Transverse colon (tissue), 4 donors: ENCODE measurements around the gene HAS3. TPM values are rescaled to one million over a fixed set of nuclear protein-coding genes. Genes with fewer than 3 reads are reported as not detected.

Source experiments
- DNase-seq: peaks from one replicate; pipeline ENCODE4 v3.0.0-alpha.2; 2019
- H3K27ac ChIP-seq, 4 donors: fragments of 200-600 bp; sonication (generic); 2 replicates each; pipeline ENCODE4 v1.5.1; 2016 to 2018; ENCODE audit warnings: inconsistent platforms in 4 of 4
- H3K27me3 ChIP-seq: fragments of 200-600 bp; sonication (generic); 2 replicates; pipeline ENCODE4 v1.5.1; 2017; ENCODE audit warnings: inconsistent platforms
- H3K36me3 ChIP-seq, 4 donors: fragments of 200-600 bp; sonication (generic); 2 replicates each; pipeline ENCODE4 v1.5.1; 2017 to 2019; ENCODE audit warnings: inconsistent platforms in 4 of 4
- H3K4me1 ChIP-seq, 4 donors: fragments of 200-600 bp; sonication (generic); 2 replicates each; pipeline ENCODE4 v1.5.1; 2017 to 2020; ENCODE audit warnings: inconsistent platforms in 4 of 4
- H3K4me3 ChIP-seq, 4 donors: fragments of 200-600 bp; sonication (generic); 1 replicate in 1 of 4; 2 replicates in 3 of 4; pipeline versions ENCODE4 v1.5.1 to v1.6.1; 2017 to 2019; ENCODE audit warnings: inconsistent platforms in 4 of 4
- H3K9me3 ChIP-seq, 2 donors: fragments of 200-600 bp; sonication (generic); 2 replicates each; pipeline ENCODE4 v1.5.1; 2017 to 2019; ENCODE audit warnings: inconsistent platforms in 2 of 2
- EP300 ChIP-seq: sonication (generic); formaldehyde crosslinking; IDR thresholded peaks from one replicate; pipeline ENCODE4 v1.6.1; 2017; ENCODE audit warnings: antibody characterized with exemption, low read depth
- POLR2A ChIP-seq: fragments of 450-650 bp; IDR thresholded peaks from one replicate; pipeline ENCODE4 v1.6.1; 2016; ENCODE audit warnings: antibody characterized with exemption, mild to moderate bottlenecking, moderate library complexity
- POLR2AphosphoS5 ChIP-seq, 3 donors: sonication (generic); formaldehyde crosslinking; IDR thresholded peaks; one replicate each; pipeline ENCODE4 v1.6.1; 2016; ENCODE audit warnings: antibody characterized with exemption in 3 of 3
- WGBS, 2 donors: methylation state at CpG; one replicate each; pipeline ENCODE4 v1.1.5; 2018; ENCODE audit warnings: low coverage in 1 of 2; 5-methylcytosine and 5-hydroxymethylcytosine counted together
- in situ Hi-C, 4 donors: fragments of 200-750 bp; cut with MboI; loops; one replicate each; pipeline versions ENCODE4 v1.15.0 to v1.15.1; 2017; ENCODE audit warnings: low sequenced_read_pairs in 3 of 4, low pct_ligation_motif_present in 1 of 4, low pct_unique_long_range_greater_than_20kb in 1 of 4
- intact Hi-C: fragments of 100-400 bp; cut with DNase I; formaldehyde crosslinking; loops from one replicate; pipeline ENCODE4 v1.15.1; 2023; ENCODE audit warnings: low total_unique reads
- total RNA-seq, 4 donors: library from RNA; depleted of rRNA; stranded (reverse); fragments of >200 nt; gene quantifications; one replicate each; pipeline ENCODE4 v1.1.0, GENCODE V29; 2016
- TF ChIP-seq, protein P1 (sequence below), 5 experiments: fragments of 200-600 bp in 3 of 5; fragments of 450-650 bp in 2 of 5; sonication (generic) in 3 of 5; IDR thresholded peaks; 1 replicate in 2 of 5; 2 replicates in 3 of 5; pipeline ENCODE4 v1.5.1; 2016 to 2017; ENCODE audit warnings: antibody characterized with exemption in 5 of 5, inconsistent platforms in 3 of 5, mild to moderate bottlenecking in 2 of 5, moderate library complexity in 1 of 5

HAS3 gene
- total RNA-seq, 4 donors from 2014 or later: 0.20 to 12.0 (median 7.9) TPM

DNA sequence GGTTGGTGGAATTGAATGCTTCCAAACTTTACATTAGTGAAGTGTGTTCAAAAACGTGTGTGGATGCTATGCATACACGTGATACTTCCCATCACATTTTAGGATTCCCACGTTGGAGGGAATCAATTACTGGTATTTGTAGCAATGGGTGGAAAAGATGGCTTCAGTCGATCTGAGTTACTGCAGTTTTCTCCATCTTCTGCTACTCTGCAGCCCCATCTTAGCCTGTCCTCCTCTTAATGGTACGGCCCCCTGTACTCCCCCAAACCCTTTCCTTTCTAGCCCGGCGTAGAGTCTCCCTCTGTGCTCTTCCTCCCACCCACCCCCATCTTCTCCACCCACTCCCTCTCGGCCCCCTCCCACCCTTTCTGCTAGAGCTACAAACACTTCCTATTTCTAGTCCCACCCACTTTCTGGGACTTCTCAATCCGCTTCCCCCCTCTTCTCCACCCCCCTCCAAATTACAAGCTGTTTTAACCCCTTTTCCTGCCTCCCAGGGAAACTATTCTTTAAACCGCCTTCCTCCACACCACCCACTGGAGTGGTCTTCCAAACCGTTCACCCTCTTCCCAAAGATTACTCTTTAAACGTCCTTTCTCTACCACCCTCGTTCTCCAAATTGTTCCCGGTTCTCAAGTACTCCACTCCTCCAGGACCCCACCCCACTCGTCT, 25.9 kb downstream of the HAS3 start:
- WGBS, 2 donors: 2 to 3% methylated on average over 11 to 15 of the region's 15 CpGs
- DNase-seq: no peak

DNA sequence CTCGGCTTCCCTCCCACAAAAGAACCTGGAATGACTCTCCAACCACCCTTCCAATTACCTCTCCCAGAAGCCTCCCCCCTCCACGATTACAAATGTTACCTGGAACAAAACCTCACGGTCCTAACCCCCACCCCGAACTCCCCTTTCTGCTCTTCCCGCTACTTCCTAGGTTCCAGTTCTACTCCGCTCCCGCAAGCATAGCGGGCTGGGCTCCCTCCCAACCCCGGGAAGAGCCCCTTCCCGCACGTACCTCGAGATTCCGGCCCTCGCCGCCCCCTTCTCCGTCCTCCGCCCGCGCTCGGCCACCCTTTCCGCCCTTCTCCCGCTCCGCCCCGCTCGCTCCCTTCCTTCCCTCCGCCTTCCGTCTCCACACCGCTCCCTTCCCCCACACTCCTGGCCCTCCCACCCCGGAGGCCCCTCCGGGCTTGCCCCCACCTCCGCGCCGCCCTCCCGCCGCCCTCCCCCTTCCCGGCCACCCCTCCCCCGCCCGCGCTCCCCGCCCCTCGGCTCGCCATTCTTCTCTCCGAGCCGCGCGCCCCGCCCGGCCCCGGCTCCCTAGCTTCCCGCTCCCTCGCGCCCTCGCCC, 26.5 kb downstream of the HAS3 start:
- no peaks in the 10 kb centered on the region for H3K9me3 ChIP-seq
- 0 to 1% methylated on average over 10 to 30 of the region's 53 CpGs for WGBS, 2 donors
- TF ChIP-seq POLR2A: peak; percentile 33
- peak in 1 of 3 donors; percentile 25 for TF ChIP-seq POLR2AphosphoS5 (IDR thresholded peaks at IDR 0.05)
- TF ChIP-seq EP300: no peak
- TF ChIP-seq, protein P1, sequence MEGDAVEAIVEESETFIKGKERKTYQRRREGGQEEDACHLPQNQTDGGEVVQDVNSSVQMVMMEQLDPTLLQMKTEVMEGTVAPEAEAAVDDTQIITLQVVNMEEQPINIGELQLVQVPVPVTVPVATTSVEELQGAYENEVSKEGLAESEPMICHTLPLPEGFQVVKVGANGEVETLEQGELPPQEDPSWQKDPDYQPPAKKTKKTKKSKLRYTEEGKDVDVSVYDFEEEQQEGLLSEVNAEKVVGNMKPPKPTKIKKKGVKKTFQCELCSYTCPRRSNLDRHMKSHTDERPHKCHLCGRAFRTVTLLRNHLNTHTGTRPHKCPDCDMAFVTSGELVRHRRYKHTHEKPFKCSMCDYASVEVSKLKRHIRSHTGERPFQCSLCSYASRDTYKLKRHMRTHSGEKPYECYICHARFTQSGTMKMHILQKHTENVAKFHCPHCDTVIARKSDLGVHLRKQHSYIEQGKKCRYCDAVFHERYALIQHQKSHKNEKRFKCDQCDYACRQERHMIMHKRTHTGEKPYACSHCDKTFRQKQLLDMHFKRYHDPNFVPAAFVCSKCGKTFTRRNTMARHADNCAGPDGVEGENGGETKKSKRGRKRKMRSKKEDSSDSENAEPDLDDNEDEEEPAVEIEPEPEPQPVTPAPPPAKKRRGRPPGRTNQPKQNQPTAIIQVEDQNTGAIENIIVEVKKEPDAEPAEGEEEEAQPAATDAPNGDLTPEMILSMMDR (IDR thresholded peaks at IDR 0.05): no peak

More for the DNA sequence above, 25.9 kb downstream of the HAS3 start:
- Histone ChIP-seq H3K4me1 (peaks cover 7 to 37% (median 27%) of the 10 kb centered on the region in 4 donors), H3K27ac (peak overlapping the region; percentile 91 to 95 (median 93)), H3K27me3 (no peaks in the 10 kb centered on the region), H3K9me3 (no peaks in the 10 kb centered on the region), H3K4me3 (peak overlapping the region; percentile 75 to 100 (median 97)), H3K36me3 (no peaks in the 10 kb centered on the region)
- intact Hi-C loops: no loop called here
- no peak for TF ChIP-seq POLR2AphosphoS5 (IDR thresholded peaks at IDR 0.05)
- TF ChIP-seq, protein P1 (IDR thresholded peaks at IDR 0.05): no peak
- no peak for TF ChIP-seq EP300
- no peak for TF ChIP-seq POLR2A
- in situ Hi-C loops: no loop called here

DNA sequence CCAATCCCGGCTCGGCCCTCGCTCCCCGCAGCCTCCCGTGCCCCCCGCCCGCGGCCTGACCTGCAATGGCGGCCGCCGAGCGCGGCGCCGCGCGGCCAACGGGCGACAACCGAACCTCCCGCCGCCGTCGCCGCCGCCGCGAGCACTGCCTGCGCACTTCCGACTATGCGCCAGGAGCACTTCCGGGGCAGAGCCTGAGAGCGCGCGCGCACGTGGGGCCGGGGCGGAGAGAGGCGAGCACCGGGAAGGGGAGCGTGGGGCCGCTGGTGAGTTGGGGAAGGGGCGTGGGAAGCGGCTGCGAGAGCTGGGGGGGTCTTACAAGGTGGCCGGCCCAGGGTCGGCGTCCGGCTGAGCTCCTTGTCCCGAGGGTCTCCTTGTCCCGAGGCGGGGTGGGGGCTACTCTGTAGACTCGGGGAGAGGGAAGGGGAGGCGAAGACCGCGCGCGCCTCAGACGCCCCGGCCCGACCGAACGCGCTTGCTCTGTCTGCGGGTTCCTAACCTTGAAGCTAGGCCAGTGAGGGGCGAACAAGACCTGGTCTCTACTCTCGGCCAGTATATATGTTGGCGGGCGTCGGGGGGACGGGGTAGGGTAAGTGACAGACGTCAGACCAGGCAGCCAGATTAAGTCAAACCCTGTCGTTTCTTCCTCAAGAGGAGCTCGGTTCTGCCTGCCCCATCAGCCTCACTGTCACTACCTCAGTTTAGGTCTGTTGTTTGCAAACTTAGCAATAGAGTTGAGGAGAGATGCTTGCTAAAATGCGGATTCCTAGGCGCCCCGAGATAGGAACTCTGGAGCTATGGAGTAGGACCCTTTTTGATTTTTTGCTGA, 27.2 kb downstream of the HAS3 start, which contains the start of the genes CHTF8 and UTP4:
TSS of gene CHTF8 (minus strand) at position 165 of the 829 bp plus-strand sequence. CDS start 11,130 bp downstream, outside the sequence.
TSS of gene UTP4 (plus strand) at position 226 of the 829 bp plus-strand sequence. CDS start 811 bp downstream, outside the sequence.
- H3K9me3 ChIP-seq: no peaks in the 10 kb centered on the region
- intact Hi-C loops (no loop called here), in situ Hi-C loops (no loop called here)
- WGBS, 2 donors: 1% methylated on average over 68 of the region's 78 CpGs; no CpG with 5 or more reads in 1 of the 2 donors
- DNase-seq: peak; percentile 88
- H3K27me3 ChIP-seq: no peaks in the 10 kb centered on the region
- H3K4me3 ChIP-seq: peak within 1 kb of the TSS; percentile 75 to 100 (median 97)
- peaks cover 7 to 37% (median 27%) of the 10 kb centered on the region in 4 donors for H3K4me1 ChIP-seq
- H3K27ac ChIP-seq: peak within 1 kb of the TSS; percentile 91 to 95 (median 93)
- TF ChIP-seq, protein P1 (IDR thresholded peaks at IDR 0.05): no peak
- TF ChIP-seq POLR2AphosphoS5 (IDR thresholded peaks at IDR 0.05): peak; percentile 91 to 98 (median 96)
- no peak for TF ChIP-seq EP300
- TF ChIP-seq POLR2A: peak; percentile 69
- peaks cover 0 to 9% (median 0%) of the 10 kb centered on the region in 4 donors for H3K36me3 ChIP-seq

More for the DNA sequence above, 26.5 kb downstream of the HAS3 start:
- DNase-seq: peak; percentile 84
- intact Hi-C loops: no loop called here
- Histone ChIP-seq H3K4me1 (peaks cover 7 to 37% (median 27%) of the 10 kb centered on the region in 4 donors), H3K27ac (peak overlapping the region; percentile 91 to 95 (median 93)), H3K27me3 (no peaks in the 10 kb centered on the region), H3K36me3 (peaks cover 0 to 2% (median 0%) of the 10 kb centered on the region in 4 donors), H3K4me3 (peak overlapping the region; percentile 75 to 100 (median 97))
- in situ Hi-C loops: no loop called here
